ENCODE results near the gene CNKSR3.
"Not testable (repeated sequence)": the region's sequence is repeated elsewhere in the genome, so short reads cannot be mapped to it uniquely, and the experiment has no call there.

CNKSR3 gene

GRCh38 chr6:154510144-154510905, at the start of gene CNKSR3:
TSS of gene CNKSR3 (minus strand) at chr6:154510685. CDS start at chr6:154510114, 571 bp downstream.
- peak; percentile 34 for DNase-seq

GRCh38 chr6:154558984-154559383, 48.5 kb upstream of the CNKSR3 start:
- no peak for DNase-seq

DNA sequence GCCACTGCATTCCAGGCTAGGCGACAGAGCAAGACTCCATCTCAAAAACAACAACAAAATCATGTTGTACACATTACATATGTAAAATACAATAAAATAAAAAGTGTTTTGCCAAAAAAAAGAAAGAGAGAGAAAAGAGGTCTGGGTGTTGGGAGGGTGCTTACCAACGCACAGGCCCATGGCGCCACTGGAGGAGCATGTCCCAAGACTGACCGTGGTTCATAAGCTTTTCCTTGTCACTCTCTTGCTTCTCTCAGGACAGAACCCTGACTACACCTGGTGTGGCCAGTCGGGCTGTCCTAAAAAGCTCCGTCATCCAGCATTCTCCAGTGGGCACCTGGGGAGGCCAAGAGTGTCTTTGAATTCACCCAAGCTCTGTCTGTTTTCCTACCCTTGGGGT, 48.0 kb upstream of the CNKSR3 start:
- DNase-seq, result no peak

DNA sequence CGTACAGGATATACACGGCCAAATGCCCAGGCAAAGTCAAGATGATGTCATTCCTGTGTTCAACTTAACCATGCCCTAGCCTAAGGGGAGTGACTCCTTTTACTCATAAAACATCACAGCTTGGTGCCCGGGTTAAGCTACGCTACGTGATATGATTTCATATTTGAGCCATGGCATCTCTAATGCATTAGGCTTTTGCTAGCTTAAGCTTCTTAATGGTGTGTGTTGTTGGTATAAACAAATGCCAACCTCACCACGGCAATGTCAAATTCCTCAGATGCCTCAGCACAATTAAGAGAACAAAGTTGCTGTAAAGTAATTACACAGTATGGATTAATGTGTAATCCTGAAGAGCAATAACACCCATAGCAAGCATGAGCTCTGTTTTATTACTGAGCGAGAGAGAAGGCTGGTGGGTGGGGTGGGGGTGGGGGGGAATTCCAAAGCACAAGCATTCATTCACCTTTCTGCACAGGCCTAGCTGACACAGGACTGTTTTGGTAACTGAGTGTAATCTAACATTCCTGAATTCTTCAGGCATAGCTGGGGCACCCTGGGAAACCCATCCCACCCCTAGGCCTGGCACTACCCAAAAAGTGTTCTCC, 44.7 kb upstream of the CNKSR3 start:
- DNase-seq, result no peak

DNA sequence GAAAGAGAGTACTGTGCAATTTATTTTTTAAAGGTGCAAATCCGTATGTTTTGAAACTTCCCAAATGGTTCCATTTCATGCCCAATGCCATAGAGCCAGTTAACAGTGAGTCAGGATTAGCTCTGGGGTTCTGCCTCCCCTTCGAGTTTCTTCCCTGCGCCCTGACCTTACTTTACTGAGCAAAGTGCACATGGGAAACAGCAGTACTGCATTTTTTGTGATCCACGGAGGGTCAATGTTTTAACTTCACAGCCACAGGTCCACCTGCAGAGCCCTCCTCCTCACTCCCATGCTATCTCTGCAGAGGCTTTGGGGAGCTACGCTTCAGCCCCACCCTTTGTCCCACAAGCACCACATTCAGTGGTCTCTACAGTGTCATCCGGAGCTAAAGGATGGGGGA, 44.0 kb upstream of the CNKSR3 start:
- no peak for DNase-seq

DNA sequence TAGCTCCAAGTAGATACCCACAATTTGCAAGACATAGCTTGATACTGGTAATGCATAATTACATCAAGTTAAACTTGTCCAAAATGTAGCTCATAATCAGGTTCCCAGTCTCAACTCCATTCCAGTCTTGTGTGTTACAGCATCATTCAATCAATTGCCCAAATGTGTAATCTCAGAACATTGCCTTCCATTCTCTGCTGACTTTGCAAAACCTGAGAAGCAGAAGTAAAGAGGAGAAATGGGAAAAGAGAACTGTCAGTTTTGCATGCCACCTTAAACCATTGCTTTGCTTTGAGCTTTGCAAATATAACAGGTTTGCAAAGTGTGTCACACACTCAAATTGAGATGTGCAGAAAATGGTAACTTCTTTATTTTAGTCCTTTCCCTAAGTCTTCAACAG, 40.3 kb upstream of the CNKSR3 start:
- DNase-seq, result no peak

DNA sequence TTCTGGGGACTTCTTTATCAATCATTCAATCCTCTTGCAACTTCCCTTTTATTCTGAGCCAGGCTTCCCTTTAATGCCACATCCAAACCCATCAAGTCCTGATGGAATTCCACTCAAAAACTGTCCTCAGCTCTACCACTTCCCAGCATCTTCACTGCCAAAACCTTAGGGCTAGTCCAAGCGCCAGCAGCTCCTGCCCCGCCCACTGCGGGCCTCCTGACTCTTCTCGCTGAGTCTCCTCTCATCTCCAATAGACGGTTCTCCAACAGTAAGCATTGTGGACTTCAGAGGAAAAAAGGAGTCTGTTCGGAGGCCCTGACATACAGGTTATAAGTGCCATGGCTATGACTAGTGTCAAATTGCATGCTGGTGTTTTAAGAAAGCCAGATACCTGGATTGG, 38.7 kb upstream of the CNKSR3 start:
- no peak for DNase-seq

DNA sequence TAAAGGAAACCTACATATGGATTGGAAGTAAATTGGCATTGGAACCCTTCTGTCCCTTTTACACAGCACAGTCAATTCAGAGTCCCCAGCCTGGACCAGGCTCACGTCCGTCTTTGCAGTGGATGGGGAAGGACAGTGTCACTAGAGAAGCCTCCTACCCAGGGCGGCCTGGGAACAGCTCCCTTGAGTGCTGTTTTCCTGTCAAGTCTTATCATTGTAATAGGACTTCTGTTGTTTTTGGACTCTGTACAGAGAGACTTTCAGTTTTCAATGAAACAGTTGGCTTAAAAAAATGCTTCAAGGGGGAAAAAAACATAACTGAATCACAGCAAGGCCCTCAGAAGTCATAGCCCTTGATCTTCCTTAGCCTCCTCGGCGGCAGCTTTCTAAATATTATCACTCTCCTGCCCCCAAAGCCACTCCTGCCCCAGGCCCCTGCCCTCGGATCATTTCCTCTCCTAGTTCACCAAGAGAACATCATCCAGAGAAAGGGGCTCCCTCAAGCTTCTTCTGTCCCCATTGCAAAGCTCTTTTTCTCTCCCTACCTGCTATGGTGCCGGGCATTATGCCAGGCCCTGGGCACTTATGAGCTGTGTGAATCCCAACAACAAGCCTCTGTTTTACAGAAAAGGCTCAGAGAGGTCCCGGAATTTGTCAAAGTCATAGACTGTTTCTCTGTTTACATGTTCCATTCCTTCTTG, 37.8 kb upstream of the CNKSR3 start:
- no peak for DNase-seq

- no peak for DNase-seq
Measured at GRCh38 chr6:154543628-154544027, 33.1 kb upstream of the CNKSR3 start.

- DNase-seq, result no peak
Measured at GRCh38 chr6:154542747-154543146, 32.3 kb upstream of the CNKSR3 start.

- not testable (repeated sequence) for DNase-seq
Measured at GRCh38 chr6:154541837-154542236, 31.4 kb upstream of the CNKSR3 start.

DNA sequence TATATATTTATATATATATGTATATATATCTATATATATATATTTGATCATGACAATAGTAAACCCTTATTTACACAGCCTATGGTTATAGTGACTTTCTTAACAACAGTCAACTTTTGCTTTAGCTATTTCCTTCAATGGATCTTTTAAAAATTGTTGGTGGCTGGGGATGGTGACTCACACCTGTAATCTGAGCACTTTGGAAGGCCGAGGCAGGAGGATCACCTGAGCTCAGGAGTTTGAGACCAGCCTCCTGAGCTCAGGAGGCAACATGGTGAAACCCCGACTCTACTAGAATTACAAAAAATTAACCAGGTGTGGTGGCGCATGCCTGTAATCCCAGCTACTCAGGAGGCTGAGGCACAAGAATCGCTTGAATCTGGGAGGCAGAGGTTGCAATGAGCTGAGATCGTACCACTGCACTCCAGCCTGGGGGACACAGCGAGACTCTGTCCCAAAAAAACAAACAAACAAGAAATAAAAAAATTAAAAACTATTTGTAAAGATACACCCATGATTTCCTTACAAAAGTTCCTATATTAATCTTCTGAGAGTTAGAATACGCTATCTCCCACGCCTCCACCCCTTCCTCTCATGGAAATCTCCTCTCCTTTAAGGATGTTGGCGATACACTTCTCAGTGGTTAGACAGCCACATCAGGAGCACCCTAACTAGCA, 29.2 kb upstream of the CNKSR3 start:
- no peak for DNase-seq

GRCh38 chr6:154538640-154539191, 28.2 kb upstream of the CNKSR3 start:
- no peak for DNase-seq

- no peak for DNase-seq
Measured at GRCh38 chr6:154537511-154538325, 27.2 kb upstream of the CNKSR3 start.

- no peak for DNase-seq
Measured at GRCh38 chr6:154536999-154537398, 26.5 kb upstream of the CNKSR3 start.

- DNase-seq, result no peak
Measured at GRCh38 chr6:154536255-154536654, 25.8 kb upstream of the CNKSR3 start.

GRCh38 chr6:154535851-154536250, 25.4 kb upstream of the CNKSR3 start:
- no peak for DNase-seq

DNA sequence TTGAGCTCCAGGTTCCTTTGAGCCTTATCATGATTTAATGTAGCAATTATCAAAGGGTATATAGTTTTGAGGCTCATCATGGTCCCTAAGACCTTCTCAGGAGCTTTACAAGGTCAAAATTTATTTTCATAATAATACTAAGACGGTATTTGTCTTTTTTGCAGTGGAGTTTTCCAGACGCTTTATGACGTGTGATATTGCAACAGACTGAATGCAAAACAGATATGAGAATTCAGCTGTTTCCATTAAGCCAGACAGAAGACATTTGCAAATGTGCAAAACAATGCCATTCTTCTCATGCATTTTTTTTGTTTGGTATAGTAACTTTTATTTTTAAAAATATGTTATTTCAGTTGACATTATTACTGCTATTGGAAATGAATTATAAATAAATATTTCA, 24.7 kb upstream of the CNKSR3 start:
- DNase-seq, result no peak

DNA sequence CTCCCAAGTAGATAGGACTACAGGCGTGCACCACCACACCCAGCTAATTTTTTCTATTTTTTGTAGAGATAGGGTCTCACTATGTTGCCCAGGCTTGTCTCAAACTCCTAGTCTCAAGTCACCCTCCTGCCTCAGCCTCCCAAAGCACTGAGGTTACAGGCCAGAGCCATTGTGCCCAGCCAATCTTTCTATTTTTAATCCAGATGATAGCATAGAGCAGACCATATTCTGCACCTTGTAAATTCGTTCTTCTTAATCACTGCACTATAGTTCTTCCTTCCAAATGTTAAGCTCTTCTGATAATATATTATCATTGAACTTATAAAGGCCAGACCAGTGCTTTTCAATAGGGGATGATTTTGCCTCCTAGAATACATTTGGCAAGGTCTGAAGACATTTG, 24.0 kb upstream of the CNKSR3 start:
- DNase-seq, result no peak

DNA sequence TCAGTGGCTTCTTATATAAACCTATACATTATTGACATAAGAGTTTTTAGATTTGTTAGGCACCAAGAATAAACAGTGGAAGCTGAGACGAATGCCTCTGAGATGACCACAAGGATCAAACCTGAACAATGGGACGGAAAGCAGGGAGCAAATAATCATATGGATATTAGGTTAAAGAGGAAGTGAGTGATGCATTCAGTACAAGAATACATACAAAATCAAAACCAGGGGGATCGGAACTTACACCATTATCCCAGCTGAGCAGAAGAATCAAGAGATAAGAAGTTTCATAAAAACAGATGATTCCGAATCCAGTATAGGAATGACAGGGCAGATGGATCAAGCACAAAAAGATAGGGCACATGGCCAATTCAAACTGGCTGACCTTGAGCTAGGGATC, 21.9 kb upstream of the CNKSR3 start:
- DNase-seq, result no peak

- no peak for DNase-seq
Measured at GRCh38 chr6:154529957-154530356, 19.5 kb upstream of the CNKSR3 start.

DNA sequence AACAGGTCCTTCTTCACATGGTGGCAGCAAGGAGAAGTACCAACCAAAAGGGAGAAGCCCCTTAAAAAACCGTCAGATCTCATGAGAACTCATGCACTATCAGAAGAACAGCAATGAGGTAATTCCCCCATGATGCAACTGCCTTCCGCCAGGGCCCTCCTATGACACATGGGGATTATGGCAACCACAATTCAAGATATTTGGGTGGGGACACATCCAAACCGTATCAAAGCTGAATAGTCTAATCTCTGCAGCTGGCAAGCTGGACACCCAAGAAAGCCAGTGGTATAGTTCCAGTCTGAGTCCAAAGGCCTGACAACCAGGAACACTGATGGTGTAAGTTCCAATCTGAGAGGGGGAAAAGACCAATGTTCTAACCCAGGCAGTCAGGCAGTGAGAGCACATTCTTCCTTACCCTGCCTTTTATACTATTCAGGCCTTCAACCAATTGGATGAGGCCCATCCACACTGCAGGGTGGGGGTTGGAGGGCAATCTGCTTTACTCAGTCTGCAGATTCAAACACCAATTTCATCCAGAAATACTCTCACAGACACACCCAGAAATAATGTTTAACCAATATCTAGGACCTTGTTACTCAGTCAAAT, 17.9 kb upstream of the CNKSR3 start:
- no peak for DNase-seq

All from stimulated activated CD4-positive, alpha-beta T cell treated with anti-CD3 and anti-CD28 coated beads, Interleukin-4, amount 100 ng/mL, for 1 hour (primary cell).